GM18868 (cell line): ENCODE measurements around the gene TDRKH.

Experiments used
- ATAC-seq: cut with Tn5 transposase; IDR thresholded peaks from one replicate; pipeline ENCODE4 v1.9.1; 2021; ENCODE audit warnings: mild to moderate bottlenecking, moderate library complexity; ENCODE audit not compliant: unreplicated experiment

TDRKH gene

GRCh38 chr1:151825204-151825603 is 34.9 kb upstream of the TDRKH start:
- ATAC-seq = no peak

- no peak for ATAC-seq
Measured at GRCh38 chr1:151823175-151823574, 32.9 kb upstream of the TDRKH start.

GRCh38 chr1:151822404-151822803 is 32.1 kb upstream of the TDRKH start:
- ATAC-seq = no peak

GRCh38 chr1:151820940-151821339 is 30.6 kb upstream of the TDRKH start:
- ATAC-seq = no peak

- ATAC-seq = no peak
Measured at GRCh38 chr1:151819976-151820623, 29.8 kb upstream of the TDRKH start.

- ATAC-seq = no peak
Measured at GRCh38 chr1:151819227-151819835, 29.0 kb upstream of the TDRKH start.

GRCh38 chr1:151817353-151817730 is 27.0 kb upstream of the TDRKH start:
- no peak for ATAC-seq

GRCh38 chr1:151816548-151817352 is 26.4 kb upstream of the TDRKH start:
- ATAC-seq = no peak

GRCh38 chr1:151815716-151816327 is 25.5 kb upstream of the TDRKH start:
- ATAC-seq = no peak

- no peak for ATAC-seq
Measured at GRCh38 chr1:151814971-151815545, 24.8 kb upstream of the TDRKH start.

- ATAC-seq = no peak
Measured at GRCh38 chr1:151814426-151814825, 24.1 kb upstream of the TDRKH start.

GRCh38 chr1:151813271-151813977 is 23.1 kb upstream of the TDRKH start:
- no peak for ATAC-seq

- ATAC-seq = no peak
Measured at GRCh38 chr1:151811181-151811580, 20.9 kb upstream of the TDRKH start.

- ATAC-seq = no peak
Measured at GRCh38 chr1:151809985-151810556, 19.8 kb upstream of the TDRKH start.

- no peak for ATAC-seq
Measured at GRCh38 chr1:151809290-151809984, 19.1 kb upstream of the TDRKH start.

GRCh38 chr1:151807766-151808165 is 17.5 kb upstream of the TDRKH start:
- ATAC-seq = no peak

GRCh38 chr1:151807131-151807530 is 16.8 kb upstream of the TDRKH start:
- ATAC-seq = no peak

- ATAC-seq = no peak
Measured at GRCh38 chr1:151806170-151806569, 15.9 kb upstream of the TDRKH start.

GRCh38 chr1:151805066-151805820 is 14.9 kb upstream of the TDRKH start, which contains the start of gene LINGO4:
Gene LINGO4, minus strand, starts transcription at chr1:151805419. Its CDS starts 2,715 bp downstream, at chr1:151802704.
- no peak for ATAC-seq
